SIG-M5 treated with dmso at 0.1 percent for 504 hours (cell line): ENCODE results near the gene CATSPERZ.
A peak's percentile ranks its signal among the peaks of the same experiment; 100 is the strongest.
"Not testable (repeated sequence)": the region's sequence is repeated elsewhere in the genome, so short reads cannot be mapped to it uniquely, and the experiment has no call there.

ENCODE experiments used
- DNase-seq: peaks from one replicate; lab custom pipeline; 2025; ENCODE audit not compliant: unreplicated experiment; lab: John Stamatoyannopoulos, UW

Gene CATSPERZ

DNA sequence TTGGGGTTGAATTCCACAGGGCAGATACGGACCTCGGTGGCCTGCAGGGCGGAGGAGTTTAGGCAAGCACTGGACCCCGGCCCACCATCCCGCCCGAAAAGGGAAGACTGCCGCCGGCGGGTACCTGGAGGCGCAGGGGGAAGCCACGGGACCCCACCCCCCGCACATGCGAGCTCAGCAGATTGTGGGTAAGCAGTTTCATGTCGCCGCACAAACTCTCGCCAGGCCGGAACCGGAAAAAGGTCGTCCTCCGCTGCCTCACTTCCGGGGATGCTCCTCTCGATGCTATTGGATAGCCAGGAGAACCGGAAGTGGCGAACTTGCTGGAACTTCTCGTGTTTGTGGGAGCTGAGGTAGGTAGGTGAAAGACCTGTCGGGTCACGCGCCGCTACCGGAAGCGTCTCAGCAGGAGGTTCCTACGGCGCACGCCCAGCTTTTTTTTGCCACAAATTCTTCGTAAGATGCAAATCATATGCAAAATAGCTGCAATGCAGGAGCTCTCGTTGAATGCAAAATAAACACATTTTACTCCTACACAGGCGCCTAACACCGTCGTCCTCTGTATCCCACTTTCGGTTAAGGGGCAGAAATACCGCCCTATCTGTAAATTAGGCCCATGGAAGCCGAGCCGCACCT lies 17.3 kb downstream of the CATSPERZ start, which contains the start of gene TRMT112:
TRMT112 (minus strand) TSS at position 235 of the 636 bp plus-strand sequence; CDS start at position 202, 33 bp downstream.
- DNase-seq: peak; percentile 98

DNA sequence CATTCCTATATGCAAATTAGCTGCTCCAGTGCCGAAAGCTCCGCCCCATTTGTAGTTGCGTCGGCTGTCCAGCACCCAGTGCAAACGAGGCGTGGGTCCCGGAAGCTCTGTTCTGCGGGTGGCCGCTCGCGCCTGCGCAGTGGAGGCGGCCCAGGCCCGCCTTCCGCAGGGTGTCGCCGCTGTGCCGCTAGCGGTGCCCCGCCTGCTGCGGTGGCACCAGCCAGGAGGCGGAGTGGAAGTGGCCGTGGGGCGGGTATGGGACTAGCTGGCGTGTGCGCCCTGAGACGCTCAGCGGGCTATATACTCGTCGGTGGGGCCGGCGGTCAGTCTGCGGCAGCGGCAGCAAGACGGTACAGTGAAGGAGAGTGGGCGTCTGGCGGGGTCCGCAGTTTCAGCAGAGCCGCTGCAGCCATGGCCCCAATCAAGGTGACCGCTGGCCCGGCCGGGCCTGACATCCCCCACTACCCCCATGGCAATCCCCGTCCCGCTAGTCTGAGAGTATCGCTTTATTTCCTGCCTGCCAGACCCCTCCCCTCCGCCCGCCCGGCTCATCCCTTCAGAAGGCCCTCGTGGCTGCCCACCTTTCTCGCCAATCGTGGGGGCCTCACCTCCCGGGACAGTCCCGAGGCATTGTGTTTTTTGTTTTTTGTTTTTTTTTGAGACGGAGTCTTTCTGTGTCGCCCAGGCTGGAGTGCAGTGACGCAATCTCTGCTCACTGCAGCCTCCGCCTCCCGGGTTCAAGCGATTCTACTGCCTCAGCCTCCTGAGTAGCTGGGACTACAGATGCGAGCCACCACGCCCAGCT lies 18.0 kb downstream of the CATSPERZ start, which contains the start of gene PRDX5:
PRDX5 (plus strand) TSS at position 161 of the 805 bp plus-strand sequence; CDS start at position 256, 95 bp downstream.
- peak; percentile 96 for DNase-seq

DNA sequence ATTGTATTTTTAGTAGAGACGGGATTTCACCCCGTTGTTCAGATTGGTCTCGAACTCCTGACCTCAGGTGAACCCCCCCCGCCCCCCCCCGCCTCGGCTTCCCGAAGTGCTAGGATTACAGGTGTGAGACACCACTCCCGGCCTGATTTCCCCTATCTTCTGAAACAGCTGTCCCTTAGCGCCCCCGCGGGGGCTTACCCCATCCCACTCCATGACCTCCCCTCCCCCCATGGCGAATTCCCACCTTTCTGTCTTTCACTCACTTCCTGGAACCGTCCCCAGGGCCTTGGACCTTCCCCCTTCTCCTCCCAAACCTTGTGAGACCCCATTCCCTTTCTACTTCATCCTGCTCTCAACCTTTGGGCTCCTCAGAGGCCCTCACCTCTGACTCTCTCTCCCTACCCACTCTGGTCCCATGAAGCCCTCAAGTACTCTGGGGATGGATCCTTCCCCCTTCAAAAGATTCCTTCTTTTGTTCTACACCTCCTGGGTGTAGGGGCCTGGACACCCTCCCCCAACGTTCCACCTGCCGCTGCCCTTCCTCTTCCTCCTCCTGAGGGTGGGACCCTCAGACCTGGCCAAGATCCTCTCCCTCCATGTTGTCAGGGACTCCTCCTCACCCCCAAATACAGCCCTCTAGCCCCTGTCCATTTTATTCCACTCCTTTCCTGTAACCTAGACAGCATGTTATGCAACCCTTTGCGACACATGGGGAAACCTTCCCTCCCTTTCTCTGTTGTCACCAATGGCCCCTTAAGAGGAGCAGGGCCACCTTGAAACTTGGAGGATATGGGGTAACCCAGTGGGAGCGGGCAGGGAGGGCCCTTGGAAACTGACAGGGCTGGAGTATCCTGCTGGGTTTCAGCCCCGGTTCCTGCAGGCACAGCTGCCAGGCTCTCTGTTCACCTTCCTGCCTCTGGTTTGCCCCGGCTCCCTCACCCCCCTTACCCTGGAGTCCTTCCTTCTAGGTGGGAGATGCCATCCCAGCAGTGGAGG lies 18.9 kb downstream of the CATSPERZ start:
- DNase-seq: peak; percentile 80

DNA sequence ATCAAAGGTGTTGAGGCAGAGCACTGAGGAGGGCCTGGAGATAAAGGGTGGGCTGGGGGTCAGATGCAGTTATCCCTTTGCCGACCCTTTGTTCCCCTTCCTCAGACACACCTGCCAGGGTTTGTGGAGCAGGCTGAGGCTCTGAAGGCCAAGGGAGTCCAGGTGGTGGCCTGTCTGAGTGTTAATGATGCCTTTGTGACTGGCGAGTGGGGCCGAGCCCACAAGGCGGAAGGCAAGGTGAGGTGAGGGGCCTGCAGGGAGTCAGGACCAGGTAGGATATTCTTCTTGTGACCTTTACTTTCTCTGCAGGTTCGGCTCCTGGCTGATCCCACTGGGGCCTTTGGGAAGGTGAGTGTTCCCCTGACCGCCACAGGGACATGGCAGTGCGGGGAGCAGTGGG lies 20.4 kb downstream of the CATSPERZ start:
- no peak for DNase-seq

DNA sequence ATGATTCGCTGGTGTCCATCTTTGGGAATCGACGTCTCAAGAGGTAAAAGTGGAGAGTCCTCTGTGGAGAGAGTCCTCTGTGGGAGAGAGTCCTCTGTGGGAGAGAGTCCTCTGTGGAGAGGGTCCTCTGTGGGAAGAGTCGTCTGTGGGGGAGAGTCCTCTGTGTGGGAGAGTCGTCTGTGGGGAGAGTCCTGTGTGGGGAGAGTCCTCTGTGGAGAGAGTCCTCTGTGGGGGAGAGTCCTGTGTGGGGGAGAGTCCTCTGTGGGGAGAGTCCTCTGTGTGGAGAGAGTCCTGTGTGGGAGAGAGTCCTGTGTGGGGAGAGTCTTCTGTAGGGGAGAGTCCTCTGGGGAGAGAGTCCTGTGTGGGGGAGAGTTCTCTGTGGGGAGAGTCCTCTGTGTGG lies 20.9 kb downstream of the CATSPERZ start:
- no peak for DNase-seq

DNA sequence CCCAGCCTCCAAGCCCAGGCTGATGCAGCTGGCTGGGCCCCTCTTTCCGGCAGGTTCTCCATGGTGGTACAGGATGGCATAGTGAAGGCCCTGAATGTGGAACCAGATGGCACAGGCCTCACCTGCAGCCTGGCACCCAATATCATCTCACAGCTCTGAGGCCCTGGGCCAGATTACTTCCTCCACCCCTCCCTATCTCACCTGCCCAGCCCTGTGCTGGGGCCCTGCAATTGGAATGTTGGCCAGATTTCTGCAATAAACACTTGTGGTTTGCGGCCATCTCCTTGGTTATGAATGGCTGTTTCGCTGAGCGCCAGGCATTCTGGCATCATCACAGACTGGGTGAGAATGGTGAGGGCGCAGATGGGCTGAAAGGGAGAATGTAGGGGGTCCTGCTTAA lies 21.4 kb downstream of the CATSPERZ start:
- no peak for DNase-seq

DNA sequence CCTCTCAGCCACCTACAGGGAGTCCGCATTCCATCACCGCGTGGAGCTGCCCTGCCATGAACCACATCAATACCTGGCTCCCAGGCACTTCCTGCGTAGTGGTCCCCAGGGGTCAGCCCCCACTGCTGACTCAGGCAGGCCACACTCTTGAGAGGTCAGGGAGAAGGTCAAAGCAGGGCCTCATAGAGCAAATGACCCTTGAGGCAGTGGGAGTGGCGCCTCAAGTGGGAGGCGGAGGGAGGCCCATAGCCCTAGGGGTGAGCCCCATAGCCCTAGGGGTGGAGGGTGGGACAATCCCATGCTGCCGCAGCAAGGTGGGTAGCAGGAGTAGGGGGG lies 22.7 kb downstream of the CATSPERZ start:
- DNase-seq: no peak

DNA sequence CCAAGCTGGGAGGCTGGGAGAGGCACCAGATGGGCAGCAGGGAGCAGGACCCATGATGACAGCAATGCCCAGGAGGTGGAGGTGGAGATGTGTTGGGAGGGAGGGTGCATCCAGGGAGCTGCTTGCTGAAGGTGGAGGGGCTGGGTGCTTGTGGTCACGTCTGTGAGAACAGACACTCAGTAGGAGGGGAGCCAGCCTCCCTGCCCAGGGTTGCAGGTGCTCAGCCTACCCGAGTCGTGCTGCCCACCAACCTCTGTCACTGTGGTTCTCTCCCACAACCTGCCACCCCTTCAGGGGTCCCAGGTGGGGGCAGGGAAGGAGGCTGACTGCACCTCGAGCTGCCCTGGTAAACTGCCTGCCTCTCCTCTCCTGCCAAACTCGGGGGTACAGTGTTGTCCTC lies 23.2 kb downstream of the CATSPERZ start:
- DNase-seq: no peak

DNA sequence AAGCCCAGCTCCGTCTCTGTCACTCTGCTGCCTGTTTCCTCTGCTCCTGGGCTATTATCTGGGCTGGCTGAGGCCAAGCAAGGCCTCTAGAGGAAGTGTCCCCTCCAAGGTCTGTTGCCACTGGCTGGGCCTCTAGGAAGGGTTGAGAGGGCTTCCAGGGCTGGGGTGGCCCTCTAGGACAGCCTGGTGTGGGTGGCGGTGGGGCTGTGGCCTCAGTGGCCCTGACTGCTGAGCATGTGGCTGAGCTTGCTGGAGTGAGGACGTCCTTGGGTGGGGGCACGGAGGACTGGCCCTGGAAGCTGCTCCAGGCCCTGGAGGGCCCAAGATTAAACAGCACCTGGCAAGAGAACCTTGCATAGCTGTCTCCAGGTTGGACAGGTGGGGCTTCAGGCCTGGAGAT lies 23.8 kb downstream of the CATSPERZ start:
- DNase-seq: not testable (repeated sequence)

DNA sequence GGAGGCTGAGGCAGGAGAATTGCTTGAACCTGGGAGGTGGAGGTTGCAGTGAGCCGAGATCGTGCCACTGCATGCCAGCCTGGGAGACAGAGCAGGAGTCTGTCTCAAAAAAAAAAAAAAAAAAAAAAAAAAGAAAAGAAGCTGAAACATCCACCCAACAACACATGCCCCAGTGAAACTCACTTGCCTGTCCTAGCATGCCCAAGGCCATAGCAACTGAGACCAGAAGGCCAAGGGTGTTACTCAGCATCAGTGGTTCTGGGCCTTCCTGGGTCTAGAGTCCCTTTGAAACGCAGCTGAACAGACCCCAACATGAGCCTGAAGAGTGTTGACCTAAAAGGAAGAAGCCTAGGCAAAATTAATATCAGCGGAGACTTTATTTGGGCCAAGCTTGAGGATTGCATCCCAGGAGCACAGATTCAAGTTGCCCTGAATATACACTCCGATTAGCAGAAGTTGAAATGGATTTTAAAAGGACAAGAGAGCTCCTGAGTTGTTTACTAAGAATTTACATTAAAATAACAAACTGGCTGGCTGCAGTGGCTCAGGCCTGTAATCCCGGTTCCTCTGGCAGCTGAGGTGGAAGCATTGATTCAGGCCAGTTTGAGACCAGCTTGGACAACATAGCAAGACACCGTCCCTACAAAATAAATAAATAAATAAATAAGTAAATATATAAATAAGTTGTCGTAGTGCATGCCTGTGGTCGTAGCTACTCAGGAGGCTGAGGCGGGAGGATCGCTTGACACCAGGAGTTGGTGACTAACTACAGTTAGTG lies 24.7 kb downstream of the CATSPERZ start:
- DNase-seq: no peak

DNA sequence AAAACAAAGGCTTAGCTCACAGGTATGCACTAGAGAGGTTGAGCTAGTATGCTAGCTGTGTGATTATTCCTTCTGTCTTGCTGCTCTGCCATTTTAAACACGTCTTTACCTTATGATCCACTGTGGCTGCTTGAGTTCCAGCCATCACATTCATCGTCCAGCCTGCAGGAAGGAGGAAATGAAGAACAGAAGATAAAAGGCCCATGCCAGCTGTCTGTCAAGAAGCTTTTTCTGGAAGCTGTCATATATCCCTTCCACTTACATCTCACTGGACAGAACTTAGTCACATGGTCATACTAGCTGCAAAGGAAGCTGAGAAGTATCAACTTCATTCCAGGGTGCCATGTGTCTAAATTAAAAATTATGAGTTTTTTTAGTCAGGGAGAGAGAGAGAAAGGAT lies 27.2 kb downstream of the CATSPERZ start:
- DNase-seq: no peak

DNA sequence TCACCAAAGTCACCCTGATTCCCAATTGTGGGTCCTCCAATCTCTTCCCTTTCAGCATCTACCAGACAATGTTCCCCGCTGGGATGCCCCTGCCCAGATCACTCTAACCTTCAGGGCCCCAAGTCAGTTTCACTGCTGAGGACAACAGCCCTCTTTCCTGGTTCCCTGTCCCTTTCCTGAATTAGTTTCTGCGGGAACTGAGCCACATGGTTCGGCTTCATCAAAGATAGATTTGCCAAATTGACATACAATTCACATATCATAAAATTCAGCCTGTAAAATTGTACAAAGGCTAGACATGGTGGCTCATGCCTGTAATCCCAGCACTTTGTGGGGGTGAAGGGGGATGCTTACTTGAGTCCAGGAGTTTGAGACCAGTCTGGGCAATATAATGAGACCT lies 27.8 kb downstream of the CATSPERZ start:
- no peak for DNase-seq

DNA sequence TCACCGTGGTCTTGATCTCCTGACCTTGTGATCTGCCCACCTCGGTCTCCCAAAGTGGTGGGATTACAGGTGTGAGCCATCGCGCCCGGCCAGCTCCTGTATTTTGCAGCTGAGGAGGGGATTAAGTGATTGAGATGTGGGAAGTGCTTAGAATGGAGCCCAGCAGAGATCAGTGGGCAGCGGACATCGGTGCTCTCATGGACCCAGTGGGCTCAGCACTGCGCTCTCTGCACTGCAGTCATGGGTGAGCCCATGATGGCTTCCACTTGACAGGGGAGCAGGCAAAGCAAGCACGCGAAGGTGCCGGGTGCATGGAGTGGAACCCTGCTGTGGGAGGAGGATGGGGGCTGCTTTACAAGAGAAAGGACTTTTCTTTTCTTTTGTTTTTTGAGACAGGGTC lies 30.7 kb downstream of the CATSPERZ start:
- DNase-seq: no peak

DNA sequence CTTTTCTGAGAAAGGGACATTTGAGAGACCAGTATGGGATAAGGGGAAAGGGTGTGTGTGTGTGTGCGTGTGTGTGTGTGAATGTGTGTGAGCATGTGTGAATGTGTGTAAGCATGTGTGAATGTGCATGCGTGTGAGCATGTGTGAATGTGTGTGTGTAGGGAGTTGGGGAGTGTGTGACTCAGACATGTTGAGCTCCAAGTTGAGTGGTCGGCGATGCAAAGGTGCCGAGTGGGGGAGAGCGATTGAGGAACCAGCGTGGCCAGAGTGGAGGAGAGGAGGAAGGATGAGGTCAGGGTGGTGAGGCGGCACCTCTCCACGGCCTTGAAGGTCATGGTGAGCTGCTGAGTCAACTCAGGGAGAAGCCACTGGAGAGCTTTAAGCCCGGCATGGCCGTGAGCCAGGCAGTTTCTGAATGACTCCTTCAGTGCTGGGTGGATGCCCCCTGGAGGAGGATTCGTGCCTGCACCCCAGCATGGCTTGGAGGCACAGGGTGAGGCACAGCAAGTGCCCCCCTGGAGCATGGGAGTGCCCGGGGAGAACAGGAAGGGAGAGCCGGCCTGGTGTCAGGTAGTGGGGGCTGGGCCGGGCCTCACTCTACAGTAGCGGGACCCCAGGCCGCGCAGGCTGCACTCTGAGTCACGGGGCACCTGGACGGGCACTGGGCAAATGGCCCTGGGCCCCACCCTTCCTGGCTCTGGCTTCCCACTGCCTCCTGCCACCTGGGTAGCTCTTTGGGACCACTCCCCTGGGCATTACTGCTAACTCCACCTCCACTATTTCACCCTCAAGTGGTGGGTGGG lies 31.6 kb downstream of the CATSPERZ start:
- DNase-seq: peak; percentile 71

DNA sequence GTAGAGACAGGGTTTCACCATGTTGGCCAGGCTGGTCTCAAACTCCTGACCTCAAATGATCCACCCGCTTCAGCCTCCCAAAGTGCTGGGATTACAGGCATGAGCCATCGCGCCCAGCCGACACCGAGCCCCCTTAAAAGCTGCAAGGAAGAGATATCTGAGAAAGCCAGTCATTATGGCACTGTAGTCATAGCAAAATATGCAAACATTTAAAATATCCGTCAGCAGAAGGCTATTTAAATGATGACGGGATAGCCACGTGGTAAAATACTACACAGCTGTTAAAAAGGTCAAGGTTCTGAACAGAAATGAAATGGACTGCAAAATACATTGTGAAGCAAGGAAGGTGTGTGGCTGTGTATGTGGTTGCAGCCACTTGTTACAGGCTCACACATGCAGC lies 33.4 kb downstream of the CATSPERZ start:
- no peak for DNase-seq

DNA sequence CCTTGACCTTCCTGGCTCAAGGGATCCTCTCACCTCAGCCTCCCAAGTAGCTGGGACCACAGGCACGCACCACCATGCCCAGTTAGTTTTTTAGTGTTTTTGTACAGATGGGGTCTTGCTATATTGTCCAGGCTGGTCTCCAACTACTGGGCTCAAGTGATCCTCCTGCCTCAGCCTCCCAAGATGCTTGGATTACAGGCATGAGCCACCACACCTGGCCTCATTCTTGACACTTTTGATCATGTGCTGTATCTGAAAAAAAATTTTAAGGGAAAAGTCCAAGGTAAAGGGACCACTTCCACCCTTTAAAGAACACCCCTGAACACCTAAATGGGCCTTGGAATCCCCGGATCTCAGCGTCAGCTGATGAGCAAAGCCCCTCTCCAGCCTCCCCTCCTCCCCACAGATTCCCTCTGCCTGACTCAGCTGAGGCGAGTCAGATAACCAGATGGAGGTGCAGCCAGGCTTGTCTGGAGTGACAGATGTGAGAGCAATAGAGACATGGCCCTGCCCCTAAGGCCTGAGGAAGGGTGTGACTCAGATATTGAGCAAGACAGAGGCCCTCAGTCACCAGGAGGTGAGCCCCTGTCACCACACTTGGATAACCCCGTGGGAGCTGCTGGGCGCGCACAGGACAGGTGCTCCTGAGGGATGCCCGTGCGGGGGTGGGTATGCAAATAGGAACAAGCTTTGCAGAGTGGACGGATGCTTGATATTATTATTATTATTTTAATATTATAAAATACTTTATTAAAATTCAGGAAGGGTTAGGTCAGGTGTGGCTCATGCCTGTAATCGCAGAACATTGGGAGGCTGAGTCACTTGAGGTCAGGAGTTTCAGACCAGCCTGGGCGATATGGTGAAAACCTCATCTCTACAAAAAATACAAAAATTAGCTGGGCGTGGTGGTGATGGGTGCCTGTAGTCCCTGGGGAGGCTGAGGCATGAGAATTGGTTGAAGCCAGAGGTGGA lies 34.9 kb downstream of the CATSPERZ start:
- peak; percentile 96 for DNase-seq

DNA sequence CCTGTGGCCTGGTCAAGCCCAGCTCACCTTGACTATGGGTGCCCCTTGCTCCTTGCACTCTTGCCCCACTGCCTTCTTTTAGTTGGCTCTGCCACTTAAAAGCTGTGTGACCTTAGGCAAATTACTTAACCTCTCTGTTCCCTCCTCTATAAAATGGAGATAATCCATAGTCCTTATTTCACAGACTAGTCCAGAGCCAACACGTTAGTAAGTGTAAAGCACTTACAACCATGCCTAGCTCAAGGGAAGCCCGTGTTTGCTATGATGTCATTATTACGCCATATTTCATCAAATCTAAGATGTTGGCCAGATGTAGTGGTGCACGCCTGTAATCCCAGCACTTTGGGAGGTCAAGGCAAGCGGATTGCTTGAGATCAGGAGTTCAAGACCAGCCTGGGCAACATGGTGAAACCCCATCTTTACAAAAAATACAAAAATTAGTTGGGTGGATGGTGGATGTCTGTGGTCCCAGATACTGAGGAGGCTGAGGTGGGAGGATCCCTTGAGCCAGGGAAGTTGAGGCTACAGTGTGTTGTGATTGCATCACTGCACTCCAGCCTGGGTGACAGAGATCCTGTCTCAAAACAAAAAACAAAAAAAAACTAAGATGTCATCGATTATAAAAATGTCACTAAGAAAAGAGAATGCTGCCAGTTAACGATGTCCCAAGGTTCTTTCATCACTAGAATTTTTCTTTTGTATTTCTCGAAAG lies 37.5 kb downstream of the CATSPERZ start:
- no peak for DNase-seq

DNA sequence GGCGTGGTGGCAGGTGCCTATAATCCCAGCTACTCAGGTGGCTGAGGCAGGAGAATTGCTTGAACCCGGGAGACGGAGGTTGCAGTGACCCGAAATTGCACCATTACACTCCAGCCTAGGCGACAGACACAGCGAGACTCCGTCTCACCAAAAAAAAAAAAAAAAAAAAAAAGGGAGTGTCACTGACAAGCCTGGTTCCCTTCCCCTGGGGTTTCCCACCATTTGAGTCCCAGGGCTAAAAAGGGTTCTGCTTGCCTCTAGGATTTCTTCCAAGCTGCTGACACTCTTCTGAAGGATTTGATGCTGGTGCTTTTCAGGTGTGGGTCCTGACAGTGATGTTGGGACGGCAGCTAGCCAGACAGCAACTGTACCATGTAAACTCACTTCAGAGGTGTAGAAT lies 38.6 kb downstream of the CATSPERZ start:
- DNase-seq: no peak
